Subcutaneous adipose tissue (tissue), 4 donors: ENCODE results near the gene CNOT6. TPM values are rescaled to one million over a fixed set of nuclear protein-coding genes. Genes with fewer than 3 reads are reported as not detected.

Experiments
- total RNA-seq, 4 donors: library from RNA; depleted of rRNA; stranded (reverse); fragments of >200 nt; gene quantifications; one replicate each; pipeline ENCODE4 v1.1.0, GENCODE V29; 2016
- TF ChIP-seq, protein P1 (sequence below): fragments of 450-650 bp; IDR thresholded peaks from one replicate; pipeline ENCODE4 v1.5.1; 2016; ENCODE audit warnings: low read depth, mild to moderate bottlenecking, control low read depth, antibody characterized with exemption, moderate library complexity

CNOT6 gene
- total RNA-seq, 4 donors from 2014 or later: 9.7 to 19.9 (median 11.0) TPM

DNA sequence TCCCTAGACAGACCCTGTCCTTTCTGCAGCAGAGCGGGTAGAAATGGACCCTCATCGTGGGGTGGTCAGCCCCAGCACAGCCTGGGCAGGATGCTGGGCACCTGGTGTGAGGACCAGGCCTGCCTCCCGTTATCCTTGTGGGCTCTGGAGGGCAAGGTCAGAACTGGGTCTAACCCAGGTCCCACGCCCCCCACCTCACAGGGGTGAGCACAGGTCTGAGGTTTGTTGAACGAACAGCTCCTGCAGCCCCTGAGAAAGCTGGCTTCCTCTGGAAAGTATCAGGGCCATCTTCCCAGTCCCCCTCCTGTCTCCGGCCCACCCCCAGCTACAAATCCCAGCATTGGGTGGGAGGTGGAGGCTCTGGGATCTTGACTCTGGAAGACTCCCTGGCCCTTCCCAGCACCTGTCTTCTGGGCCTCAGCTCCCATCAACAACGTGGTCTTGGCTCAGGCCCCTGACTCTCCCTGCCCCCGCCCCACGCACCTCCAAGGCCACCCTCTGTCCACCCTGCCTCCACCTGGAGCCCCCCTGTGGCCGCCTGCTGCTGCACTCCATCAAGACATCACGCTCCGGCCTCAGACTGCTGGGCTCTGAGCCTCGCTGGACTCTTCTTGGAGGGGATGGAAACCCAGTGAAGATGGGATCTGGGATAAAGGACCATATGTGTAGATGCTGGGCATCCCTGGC, 30.1 kb upstream of the CNOT6 start:
- TF ChIP-seq, protein P1, sequence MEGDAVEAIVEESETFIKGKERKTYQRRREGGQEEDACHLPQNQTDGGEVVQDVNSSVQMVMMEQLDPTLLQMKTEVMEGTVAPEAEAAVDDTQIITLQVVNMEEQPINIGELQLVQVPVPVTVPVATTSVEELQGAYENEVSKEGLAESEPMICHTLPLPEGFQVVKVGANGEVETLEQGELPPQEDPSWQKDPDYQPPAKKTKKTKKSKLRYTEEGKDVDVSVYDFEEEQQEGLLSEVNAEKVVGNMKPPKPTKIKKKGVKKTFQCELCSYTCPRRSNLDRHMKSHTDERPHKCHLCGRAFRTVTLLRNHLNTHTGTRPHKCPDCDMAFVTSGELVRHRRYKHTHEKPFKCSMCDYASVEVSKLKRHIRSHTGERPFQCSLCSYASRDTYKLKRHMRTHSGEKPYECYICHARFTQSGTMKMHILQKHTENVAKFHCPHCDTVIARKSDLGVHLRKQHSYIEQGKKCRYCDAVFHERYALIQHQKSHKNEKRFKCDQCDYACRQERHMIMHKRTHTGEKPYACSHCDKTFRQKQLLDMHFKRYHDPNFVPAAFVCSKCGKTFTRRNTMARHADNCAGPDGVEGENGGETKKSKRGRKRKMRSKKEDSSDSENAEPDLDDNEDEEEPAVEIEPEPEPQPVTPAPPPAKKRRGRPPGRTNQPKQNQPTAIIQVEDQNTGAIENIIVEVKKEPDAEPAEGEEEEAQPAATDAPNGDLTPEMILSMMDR: no peak

DNA sequence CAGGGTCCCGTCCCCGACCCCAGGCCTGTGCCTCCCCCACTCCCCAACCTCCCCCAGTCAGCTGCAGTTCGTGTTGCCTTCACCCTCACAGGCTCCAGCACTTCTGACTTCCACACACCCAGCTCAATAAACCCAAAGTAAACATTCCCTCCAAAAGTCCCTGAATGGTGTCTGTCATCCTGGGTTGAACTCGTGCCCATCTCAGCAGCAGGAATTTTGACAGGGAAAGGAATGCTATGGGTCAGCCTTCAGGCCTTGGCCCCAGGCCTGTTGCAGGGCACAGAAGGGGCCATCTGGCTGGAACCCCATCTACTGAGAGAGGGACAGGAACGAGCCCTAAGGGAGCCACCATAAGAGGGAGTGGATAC, 29.6 kb upstream of the CNOT6 start:
- TF ChIP-seq, protein P1: no peak

DNA sequence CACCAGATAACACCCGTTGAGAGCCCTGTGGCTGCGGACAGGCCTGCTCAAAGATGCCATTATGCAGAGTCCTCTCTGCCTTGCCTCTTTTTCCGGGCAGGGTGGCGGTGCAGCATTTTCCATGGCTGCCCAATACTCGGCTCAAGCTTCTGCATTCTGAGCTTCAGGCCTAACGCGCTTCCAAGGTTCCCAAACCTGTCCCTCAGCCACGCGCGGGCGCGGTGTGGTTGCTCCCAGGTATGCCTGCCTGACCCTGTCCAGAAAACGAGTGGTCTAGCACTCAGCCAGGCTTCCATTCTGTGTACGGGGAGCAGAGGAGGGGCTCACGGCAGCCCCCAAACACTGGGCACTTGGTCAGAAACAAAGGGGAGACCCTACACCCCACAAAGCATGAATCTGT, 27.9 kb upstream of the CNOT6 start:
- TF ChIP-seq, protein P1: no peak

GRCh38 chr5:180467028-180467975, 26.9 kb upstream of the CNOT6 start:
- TF ChIP-seq, protein P1: no peak

DNA sequence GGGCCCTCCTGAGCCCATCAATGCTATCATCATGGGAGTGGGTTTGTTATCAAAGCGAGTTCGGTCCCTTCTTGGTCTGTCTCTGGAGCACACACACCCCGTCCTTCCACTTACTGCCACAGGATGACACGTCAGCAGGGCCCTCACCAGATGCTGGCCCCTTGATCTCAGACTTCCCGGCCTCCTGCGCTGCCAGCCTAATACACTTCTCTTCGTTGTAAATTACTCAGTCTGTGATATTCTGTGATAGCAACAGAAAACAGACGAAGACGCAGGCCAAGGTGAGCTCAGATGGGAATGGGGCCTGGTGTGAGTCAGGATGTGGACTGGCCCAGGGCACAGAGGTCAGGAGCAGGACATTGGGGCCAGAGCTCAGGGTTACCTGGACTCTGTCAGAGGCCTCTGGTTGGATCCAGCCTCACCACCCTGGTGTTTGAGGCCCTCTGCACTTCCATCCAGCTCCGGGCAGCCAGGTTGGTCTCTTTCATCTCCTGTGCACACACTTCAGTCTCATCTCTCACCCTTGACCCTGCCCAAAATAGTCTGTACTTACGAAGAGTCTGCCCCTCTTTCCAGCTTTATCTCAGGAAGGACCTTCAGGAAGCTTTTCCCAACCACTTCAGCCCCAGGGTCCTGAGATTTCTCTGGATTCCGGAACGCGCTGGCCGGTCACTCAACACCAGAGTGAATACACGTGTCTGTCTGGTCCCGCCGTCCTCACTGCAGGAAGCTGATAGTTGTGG, 26.0 kb upstream of the CNOT6 start:
- TF ChIP-seq, protein P1: no peak

GRCh38 chr5:180468732-180469585, 25.2 kb upstream of the CNOT6 start:
- TF ChIP-seq, protein P1: no peak
